ENCODE measurements around the gene ABCC12. TPM values are rescaled to one million over a fixed set of nuclear protein-coding genes. Genes with fewer than 3 reads are reported as not detected.

Gene ABCC12
- total and polyA plus RNA-seq, 2 donors (not counting 3 experiments of a cell fraction or from before 2014, with no cell fraction given): not detected

- TF ChIP-seq, protein P1, sequence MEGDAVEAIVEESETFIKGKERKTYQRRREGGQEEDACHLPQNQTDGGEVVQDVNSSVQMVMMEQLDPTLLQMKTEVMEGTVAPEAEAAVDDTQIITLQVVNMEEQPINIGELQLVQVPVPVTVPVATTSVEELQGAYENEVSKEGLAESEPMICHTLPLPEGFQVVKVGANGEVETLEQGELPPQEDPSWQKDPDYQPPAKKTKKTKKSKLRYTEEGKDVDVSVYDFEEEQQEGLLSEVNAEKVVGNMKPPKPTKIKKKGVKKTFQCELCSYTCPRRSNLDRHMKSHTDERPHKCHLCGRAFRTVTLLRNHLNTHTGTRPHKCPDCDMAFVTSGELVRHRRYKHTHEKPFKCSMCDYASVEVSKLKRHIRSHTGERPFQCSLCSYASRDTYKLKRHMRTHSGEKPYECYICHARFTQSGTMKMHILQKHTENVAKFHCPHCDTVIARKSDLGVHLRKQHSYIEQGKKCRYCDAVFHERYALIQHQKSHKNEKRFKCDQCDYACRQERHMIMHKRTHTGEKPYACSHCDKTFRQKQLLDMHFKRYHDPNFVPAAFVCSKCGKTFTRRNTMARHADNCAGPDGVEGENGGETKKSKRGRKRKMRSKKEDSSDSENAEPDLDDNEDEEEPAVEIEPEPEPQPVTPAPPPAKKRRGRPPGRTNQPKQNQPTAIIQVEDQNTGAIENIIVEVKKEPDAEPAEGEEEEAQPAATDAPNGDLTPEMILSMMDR (IDR thresholded peaks at IDR 0.05; ENCODE audit: extremely low read depth in 1 of 2, insufficient read depth in 1 of 2, low read depth in 1 of 2, low read length in 2 of 2): no peak
- no peak for TF ChIP-seq FOS (IDR thresholded peaks at IDR 0.05; ENCODE audit: borderline replicate concordance, insufficient read depth, low read length)
- no peak for TF ChIP-seq EZH2 (IDR thresholded peaks at IDR 0.05; ENCODE audit: borderline replicate concordance, low read depth, low read length, severe bottlenecking)
- dilution Hi-C loops (cut with MboI; ENCODE audit: extremely low pct_ligation_motif_present, low sequenced_read_pairs) (no loop called here), intact Hi-C loops (cut with micrococcal nuclease) (no loop called here)
- BruUV-seq (replicated peaks): no TSS peak
- Histone ChIP-seq H3K4me2 (ENCODE audit: insufficient read depth, low read length) (no peak overlapping the region), H3K9me3 (replicated peaks; ENCODE audit: control insufficient read depth, insufficient read depth, low read length) (no peaks in the 10 kb centered on the region), H3K4me1 (ENCODE audit: control insufficient read depth, extremely low read depth, insufficient read depth, low read length) (no peaks in the 10 kb centered on the region), H3K27ac (ENCODE audit: insufficient read depth, low read depth, low read length) (no peak overlapping the region), H3K4me3 (replicated peaks in 1 of 3; ENCODE audit: insufficient read depth in 1 of 3, low read depth in 1 of 3, low read length in 3 of 3) (no peak overlapping the region), H3K9ac (replicated peaks; ENCODE audit: extremely low read depth, insufficient read depth, low read length) (no peak overlapping the region), H3K36me3 (ENCODE audit: control insufficient read depth in 2 of 2, extremely low read depth in 1 of 2, insufficient read depth in 2 of 2, low read length in 2 of 2) (no peaks in the 10 kb centered on the region), H3K27me3 (ENCODE audit: control insufficient read depth in 2 of 2, insufficient read depth in 2 of 2, low read length in 2 of 2) (no peaks in the 10 kb centered on the region), H3K79me2 (ENCODE audit: control insufficient read depth, insufficient read depth, low read length) (no peaks in the 10 kb centered on the region), H3K9me1 (replicated peaks; ENCODE audit: control insufficient read depth, extremely low read depth, insufficient read depth, low read length) (no peaks in the 10 kb centered on the region), H4K20me1 (replicated peaks; ENCODE audit: control insufficient read depth, extremely low read depth, insufficient read depth, low read length) (no peaks in the 10 kb centered on the region), H2AFZ (ENCODE audit: low read depth, low read length) (no peak overlapping the region)
- POLR2A ChIA-PET: no interaction called here
- CTCF ChIA-PET: no interaction called here
- FAIRE-seq (no peak), DNase-seq (ENCODE audit: low read depth, low spot score) (no peak)
Observed at GRCh38 chr16:48110000-48110399, 45.8 kb downstream of the ABCC12 start.

- dilution Hi-C loops (cut with MboI; ENCODE audit: extremely low pct_ligation_motif_present, low sequenced_read_pairs): no loop called here
- no TSS peak for BruUV-seq (replicated peaks)
Observed at GRCh38 chr16:48109475-48109874, 46.3 kb downstream of the ABCC12 start.

More at GRCh38 chr16:48109475-48109874, 46.3 kb downstream of the ABCC12 start:
- intact Hi-C loops (cut with micrococcal nuclease): no loop called here
- Histone ChIP-seq H3K4me1 (ENCODE audit: control insufficient read depth, extremely low read depth, insufficient read depth, low read length) (no peaks in the 10 kb centered on the region), H3K27me3 (ENCODE audit: control insufficient read depth in 2 of 2, insufficient read depth in 2 of 2, low read length in 2 of 2) (no peaks in the 10 kb centered on the region), H3K9me1 (replicated peaks; ENCODE audit: control insufficient read depth, extremely low read depth, insufficient read depth, low read length) (no peaks in the 10 kb centered on the region), H3K9ac (replicated peaks; ENCODE audit: extremely low read depth, insufficient read depth, low read length) (no peak overlapping the region), H3K36me3 (ENCODE audit: control insufficient read depth in 2 of 2, extremely low read depth in 1 of 2, insufficient read depth in 2 of 2, low read length in 2 of 2) (no peaks in the 10 kb centered on the region), H3K79me2 (ENCODE audit: control insufficient read depth, insufficient read depth, low read length) (no peaks in the 10 kb centered on the region), H3K27ac (ENCODE audit: insufficient read depth, low read depth, low read length) (no peak overlapping the region), H3K4me3 (replicated peaks in 1 of 3; ENCODE audit: insufficient read depth in 1 of 3, low read depth in 1 of 3, low read length in 3 of 3) (no peak overlapping the region), H2AFZ (ENCODE audit: low read depth, low read length) (no peak overlapping the region), H4K20me1 (replicated peaks; ENCODE audit: control insufficient read depth, extremely low read depth, insufficient read depth, low read length) (no peaks in the 10 kb centered on the region), H3K4me2 (ENCODE audit: insufficient read depth, low read length) (no peak overlapping the region), H3K9me3 (replicated peaks; ENCODE audit: control insufficient read depth, insufficient read depth, low read length) (no peaks in the 10 kb centered on the region)
- ChIA-PET CTCF (interaction anchor here (0.9 kb wide), 1 partner anchor 966 kb away, joined by 3 read pairs; the partner anchor contains the start of gene NETO2), POLR2A (no interaction called here)
- DNase-seq (ENCODE audit: low read depth, low spot score): no peak
- FAIRE-seq: no peak
- TF ChIP-seq GATA2 (IDR thresholded peaks at IDR 0.05; ENCODE audit: insufficient read depth, insufficient read length, low read depth, low read length): no peak
- no peak for TF ChIP-seq POLR2A (IDR thresholded peaks at IDR 0.05; ENCODE audit: low read depth, low read length)
- TF ChIP-seq, protein P2, sequence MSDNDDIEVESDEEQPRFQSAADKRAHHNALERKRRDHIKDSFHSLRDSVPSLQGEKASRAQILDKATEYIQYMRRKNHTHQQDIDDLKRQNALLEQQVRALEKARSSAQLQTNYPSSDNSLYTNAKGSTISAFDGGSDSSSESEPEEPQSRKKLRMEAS (IDR thresholded peaks at IDR 0.05; ENCODE audit: insufficient read depth, insufficient read length): no peak
- TF ChIP-seq JUN (IDR thresholded peaks at IDR 0.05; ENCODE audit: borderline replicate concordance, insufficient read depth, insufficient read length, low read depth): no peak
- TF ChIP-seq POLR2AphosphoS5 (IDR thresholded peaks at IDR 0.05; ENCODE audit: insufficient read depth, low read depth, low read length): no peak
- TF ChIP-seq EZH2 (IDR thresholded peaks at IDR 0.05; ENCODE audit: borderline replicate concordance, low read depth, low read length, severe bottlenecking): no peak
- TF ChIP-seq, protein P1 (IDR thresholded peaks at IDR 0.05; ENCODE audit: extremely low read depth in 1 of 2, insufficient read depth in 1 of 2, low read depth in 1 of 2, low read length in 2 of 2): no peak
- TF ChIP-seq MYC (IDR thresholded peaks at IDR 0.05; ENCODE audit: low read depth, low read length): no peak
- TF ChIP-seq FOS (IDR thresholded peaks at IDR 0.05; ENCODE audit: borderline replicate concordance, insufficient read depth, low read length): no peak

Measured in endothelial cell of umbilical vein (primary cell).